ENCODE measurements around the gene RRP1B. TPM values are rescaled to one million over a fixed set of nuclear protein-coding genes. Genes with fewer than 3 reads are reported as not detected.
A peak's percentile ranks its signal among the peaks of the same experiment; 100 is the strongest.

Gene RRP1B
- total RNA-seq, 1 experiment from 2014 or later, result 44.2 TPM

- Histone ChIP-seq H3K4me2 (ENCODE audit: low read length) (peak overlapping the region; percentile 73), H3K4me1 (ENCODE audit: insufficient read depth, low read length) (peaks cover 24% of the 10 kb centered on the region), H3K9me2 (replicated peaks; ENCODE audit: low read length) (no peaks in the 10 kb centered on the region), H3K9me3 (ENCODE audit: low read length) (no peaks in the 10 kb centered on the region), H3K27ac (ENCODE audit: low read length) (peak overlapping the region; percentile 68), H4K20me1 (ENCODE audit: low read length) (no peaks in the 10 kb centered on the region), H3K79me2 (ENCODE audit: low read length) (no peaks in the 10 kb centered on the region), H3K36me3 (ENCODE audit: low read depth, low read length) (no peaks in the 10 kb centered on the region), H3F3A (ENCODE audit: low read length, unreplicated experiment) (peaks cover 5% of the 10 kb centered on the region), H3K4me3 (ENCODE audit: low read length) (peak overlapping the region; percentile 28; the same call in 1 of the 2 replicates), H2AFZ (ENCODE audit: low read length) (peak overlapping the region; percentile 55), H3K9ac (ENCODE audit: low read length) (peak overlapping the region; percentile 42), H3K27me3 (ENCODE audit: low read length) (no peaks in the 10 kb centered on the region)
- ATAC-seq, result peak; percentile 75
- ChIA-PET CTCF (interaction anchor here (0.8 to 1.5 kb wide), 3 partner anchors 17 to 34 kb away, joined by 3 to 7 read pairs (median 4); no protein-coding TSS in a partner anchor), POLR2A (ENCODE audit: unreplicated experiment) (no interaction called here)
- intact Hi-C loops (cut with micrococcal nuclease), result loop anchor here (1.0 to 10.0 kb wide), 5 partner anchors 26 to 331 kb away; no protein-coding TSS in a partner anchor
- peak; percentile 88 for DNase-seq
- no TSS peak for BruUV-seq (replicated peaks)
- TF ChIP-seq EZH2 (IDR thresholded peaks at IDR 0.05; ENCODE audit: low read length, unreplicated experiment) (no peak), CTCF (conservative IDR thresholded peaks at IDR 0.05; ENCODE audit: low read depth, low read length) (peak; percentile 89)
These were observed 14.0 kb upstream of the RRP1B start for GRCh38 chr21:43645136-43645891.

- intact Hi-C loops (cut with micrococcal nuclease), result loop anchor here (1.0 to 10.0 kb wide), 5 partner anchors 27 to 331 kb away; no protein-coding TSS in a partner anchor
- H3K27ac ChIP-seq (ENCODE audit: low read length), result peak overlapping the region; percentile 68
- peak overlapping the region; percentile 28; the same call in 1 of the 2 replicates for H3K4me3 ChIP-seq (ENCODE audit: low read length)
These were observed 13.4 kb upstream of the RRP1B start for GRCh38 chr21:43645976-43646375.

More at GRCh38 chr21:43645976-43646375, 13.4 kb upstream of the RRP1B start:
- BruUV-seq (replicated peaks), result TSS peak; percentile 56
- H3K9me3 ChIP-seq (ENCODE audit: low read length), result no peaks in the 10 kb centered on the region
- no peaks in the 10 kb centered on the region for H3K79me2 ChIP-seq (ENCODE audit: low read length)
- H3K4me1 ChIP-seq (ENCODE audit: insufficient read depth, low read length), result peaks cover 21% of the 10 kb centered on the region
- no peaks in the 10 kb centered on the region for H3K9me2 ChIP-seq (replicated peaks; ENCODE audit: low read length)
- ChIA-PET POLR2A (ENCODE audit: unreplicated experiment) (no interaction called here), CTCF (interaction anchor here (0.8 to 1.2 kb wide), 2 partner anchors 18 to 35 kb away, joined by 3 to 4 read pairs; no protein-coding TSS in a partner anchor)
- ATAC-seq (no peak), DNase-seq (no peak)
- peak overlapping the region; percentile 73 for H3K4me2 ChIP-seq (ENCODE audit: low read length)
- H3K9ac ChIP-seq (ENCODE audit: low read length), result peak overlapping the region; percentile 42
- no peaks in the 10 kb centered on the region for H4K20me1 ChIP-seq (ENCODE audit: low read length)
- no peaks in the 10 kb centered on the region for H3K27me3 ChIP-seq (ENCODE audit: low read length)
- peak overlapping the region; percentile 55 for H2AFZ ChIP-seq (ENCODE audit: low read length)
- no peaks in the 10 kb centered on the region for H3K36me3 ChIP-seq (ENCODE audit: low read depth, low read length)
- peaks cover 5% of the 10 kb centered on the region for H3F3A ChIP-seq (ENCODE audit: low read length, unreplicated experiment)
- TF ChIP-seq EZH2phosphoT487 (IDR thresholded peaks at IDR 0.05; ENCODE audit: borderline replicate concordance, low read length) (no peak), EZH2 (IDR thresholded peaks at IDR 0.05; ENCODE audit: low read length, unreplicated experiment) (no peak), CTCF (conservative IDR thresholded peaks at IDR 0.05; ENCODE audit: low read depth, low read length) (no peak)

Measured in PC-3 (cell line).